ENCODE data around the gene MYH15. TPM values are rescaled to one million over a fixed set of nuclear protein-coding genes. Genes with fewer than 3 reads are reported as not detected.
"Not testable (repeated sequence)": the region's sequence is repeated elsewhere in the genome, so short reads cannot be mapped to it uniquely, and the experiment has no call there.

Gene MYH15
- total RNA-seq, 4 donors from 2014 or later: not detected

GRCh38 chr3:108388136-108389132 lies 122.0 kb downstream of the MYH15 start:
- TF ChIP-seq, protein P1, sequence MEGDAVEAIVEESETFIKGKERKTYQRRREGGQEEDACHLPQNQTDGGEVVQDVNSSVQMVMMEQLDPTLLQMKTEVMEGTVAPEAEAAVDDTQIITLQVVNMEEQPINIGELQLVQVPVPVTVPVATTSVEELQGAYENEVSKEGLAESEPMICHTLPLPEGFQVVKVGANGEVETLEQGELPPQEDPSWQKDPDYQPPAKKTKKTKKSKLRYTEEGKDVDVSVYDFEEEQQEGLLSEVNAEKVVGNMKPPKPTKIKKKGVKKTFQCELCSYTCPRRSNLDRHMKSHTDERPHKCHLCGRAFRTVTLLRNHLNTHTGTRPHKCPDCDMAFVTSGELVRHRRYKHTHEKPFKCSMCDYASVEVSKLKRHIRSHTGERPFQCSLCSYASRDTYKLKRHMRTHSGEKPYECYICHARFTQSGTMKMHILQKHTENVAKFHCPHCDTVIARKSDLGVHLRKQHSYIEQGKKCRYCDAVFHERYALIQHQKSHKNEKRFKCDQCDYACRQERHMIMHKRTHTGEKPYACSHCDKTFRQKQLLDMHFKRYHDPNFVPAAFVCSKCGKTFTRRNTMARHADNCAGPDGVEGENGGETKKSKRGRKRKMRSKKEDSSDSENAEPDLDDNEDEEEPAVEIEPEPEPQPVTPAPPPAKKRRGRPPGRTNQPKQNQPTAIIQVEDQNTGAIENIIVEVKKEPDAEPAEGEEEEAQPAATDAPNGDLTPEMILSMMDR (IDR thresholded peaks at IDR 0.05): no peak
- no peak for ATAC-seq (ENCODE audit: low FRiP score)
- DNase-seq (ENCODE audit: low spot score): no peak

DNA sequence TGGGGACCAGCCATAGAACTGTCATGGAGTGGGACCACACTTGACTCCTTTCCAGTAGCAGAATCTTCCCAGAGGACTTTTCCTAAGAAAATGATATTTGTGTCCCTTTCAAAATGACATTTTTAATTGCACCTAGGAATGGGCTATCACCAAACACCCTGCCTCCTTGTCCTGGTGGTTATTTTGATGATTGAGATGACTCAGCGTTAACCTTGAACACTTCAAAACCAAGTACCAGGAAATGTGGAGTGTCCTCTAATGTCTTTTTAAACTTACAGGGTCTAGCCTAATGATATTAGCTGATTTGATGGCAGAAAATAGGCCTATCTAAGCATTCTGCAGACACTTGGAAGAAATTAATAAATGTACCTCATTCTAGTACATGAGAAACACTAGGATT lies 123.3 kb downstream of the MYH15 start:
- no peak for DNase-seq (ENCODE audit: low spot score)
- ATAC-seq (ENCODE audit: low FRiP score): no peak
- TF ChIP-seq, protein P1 (IDR thresholded peaks at IDR 0.05): no peak

GRCh38 chr3:108383306-108383705 lies 127.1 kb downstream of the MYH15 start:
- DNase-seq (ENCODE audit: low spot score): no peak
- no peak for ATAC-seq (ENCODE audit: low FRiP score)
- TF ChIP-seq, protein P1 (IDR thresholded peaks at IDR 0.05): no peak

GRCh38 chr3:108381529-108382140 lies 128.8 kb downstream of the MYH15 start:
- ATAC-seq (ENCODE audit: low FRiP score) (no peak), DNase-seq (ENCODE audit: low spot score) (no peak)

DNA sequence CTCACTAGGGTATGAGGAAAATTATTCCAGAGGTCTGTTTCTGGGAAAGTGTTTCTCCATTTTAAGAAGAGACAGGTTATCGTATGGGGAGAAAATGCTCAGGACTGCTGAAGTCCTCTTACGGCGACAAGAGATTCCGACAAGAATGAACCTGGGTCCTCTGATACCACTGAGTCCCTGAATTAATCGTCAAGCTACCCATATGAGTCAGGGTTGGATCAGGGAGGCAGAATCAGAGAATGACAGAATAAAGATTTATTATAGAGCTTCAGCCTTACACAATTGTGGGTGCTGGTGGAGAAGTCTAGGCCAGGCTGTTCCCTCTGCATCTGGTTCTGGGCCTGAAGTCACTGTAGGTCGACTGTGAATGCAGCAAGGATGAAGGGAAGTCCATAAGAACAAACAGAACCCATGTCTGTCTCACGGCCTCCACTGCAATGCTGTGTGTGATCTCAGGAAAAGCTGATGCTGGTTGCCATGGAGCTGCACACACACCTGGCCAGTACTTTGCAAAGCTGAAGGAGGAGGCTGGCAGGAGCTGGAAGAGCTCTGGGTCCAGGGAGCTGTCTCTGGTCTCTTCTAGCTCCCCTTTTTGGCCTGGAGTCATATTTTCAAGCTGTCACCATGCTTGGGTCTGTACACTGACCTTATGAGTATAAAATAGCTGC lies 130.1 kb downstream of the MYH15 start:
- TF ChIP-seq, protein P1 (IDR thresholded peaks at IDR 0.05): no peak
- no peak for DNase-seq (ENCODE audit: low spot score)
- ATAC-seq (ENCODE audit: low FRiP score): no peak

More at GRCh38 chr3:108381529-108382140, 128.8 kb downstream of the MYH15 start:
- TF ChIP-seq, protein P1 (IDR thresholded peaks at IDR 0.05): no peak

- DNase-seq (ENCODE audit: low spot score); ATAC-seq (ENCODE audit: low FRiP score): not testable (repeated sequence)
Measured at GRCh38 chr3:108378952-108379342, 131.4 kb downstream of the MYH15 start.
